ENCODE results near the gene GDF10. TPM values are rescaled to one million over a fixed set of nuclear protein-coding genes. Genes with fewer than 3 reads are reported as not detected.

Gene GDF10
- polyA plus RNA-seq, 1 donor from 2014 or later: 0.66 TPM

- Histone ChIP-seq H3K27me3 (ENCODE audit: insufficient read depth, low read depth, low read length) (no peaks in the 10 kb centered on the region), H3K27ac (ENCODE audit: low read length) (no peak overlapping the region), H3K9ac (ENCODE audit: low read length) (no peak overlapping the region), H3K4me3 (ENCODE audit: low read length) (no peak overlapping the region), H3K36me3 (ENCODE audit: insufficient read depth, low read length) (no peaks in the 10 kb centered on the region), H3K79me2 (replicated peaks; ENCODE audit: insufficient read depth, low read length) (no peaks in the 10 kb centered on the region), H2AFZ (ENCODE audit: low read depth, low read length) (no peak overlapping the region), H3K9me2 (ENCODE audit: insufficient read depth, low read length) (no peaks in the 10 kb centered on the region), H3F3A (ENCODE audit: insufficient read depth, low read length, poor library complexity, severe bottlenecking) (no peaks in the 10 kb centered on the region), H4K20me1 (ENCODE audit: insufficient read depth) (no peaks in the 10 kb centered on the region), H3K9me3 (ENCODE audit: low read length) (no peaks in the 10 kb centered on the region), H3K4me2 (ENCODE audit: low read length) (no peak overlapping the region)
- TF ChIP-seq MXI1 (conservative IDR thresholded peaks at IDR 0.05; ENCODE audit: poor library complexity, severe bottlenecking) (no peak), REST (IDR thresholded peaks at IDR 0.05; ENCODE audit: borderline replicate concordance) (no peak), CTCF (IDR thresholded peaks at IDR 0.05; ENCODE audit: poor library complexity, severe bottlenecking) (no peak), POLR2AphosphoS5 (IDR thresholded peaks at IDR 0.05) (no peak), SMC3 (conservative IDR thresholded peaks at IDR 0.05; ENCODE audit: poor library complexity) (no peak), EZH2 (IDR thresholded peaks at IDR 0.05; ENCODE audit: borderline replicate concordance, insufficient read depth, low read length, poor library complexity, severe bottlenecking) (no peak), TAF1 (IDR thresholded peaks at IDR 0.05; ENCODE audit: low read depth) (no peak), EP300 (conservative IDR thresholded peaks at IDR 0.05; ENCODE audit: poor library complexity, severe bottlenecking) (no peak), RAD21 (conservative IDR thresholded peaks at IDR 0.05) (no peak)
Measured at GRCh38 chr10:47357911-47358310, 57.9 kb downstream of the GDF10 start.

- Histone ChIP-seq H3K27ac (ENCODE audit: low read length) (no peak overlapping the region), H2AFZ (ENCODE audit: low read depth, low read length) (no peak overlapping the region), H3F3A (ENCODE audit: insufficient read depth, low read length, poor library complexity, severe bottlenecking) (no peaks in the 10 kb centered on the region), H3K9me2 (ENCODE audit: insufficient read depth, low read length) (no peaks in the 10 kb centered on the region), H3K9me3 (ENCODE audit: low read length) (no peaks in the 10 kb centered on the region), H4K20me1 (ENCODE audit: insufficient read depth) (no peaks in the 10 kb centered on the region), H3K27me3 (ENCODE audit: insufficient read depth, low read depth, low read length) (no peaks in the 10 kb centered on the region), H3K36me3 (ENCODE audit: insufficient read depth, low read length) (no peaks in the 10 kb centered on the region), H3K4me3 (ENCODE audit: low read length) (no peak overlapping the region), H3K79me2 (replicated peaks; ENCODE audit: insufficient read depth, low read length) (no peaks in the 10 kb centered on the region), H3K4me2 (ENCODE audit: low read length) (no peak overlapping the region), H3K9ac (ENCODE audit: low read length) (no peak overlapping the region)
- TF ChIP-seq TAF1 (IDR thresholded peaks at IDR 0.05; ENCODE audit: low read depth) (no peak), EP300 (conservative IDR thresholded peaks at IDR 0.05; ENCODE audit: poor library complexity, severe bottlenecking) (no peak), RAD21 (conservative IDR thresholded peaks at IDR 0.05) (no peak), REST (IDR thresholded peaks at IDR 0.05; ENCODE audit: borderline replicate concordance) (no peak), EZH2 (IDR thresholded peaks at IDR 0.05; ENCODE audit: borderline replicate concordance, insufficient read depth, low read length, poor library complexity, severe bottlenecking) (no peak), MXI1 (conservative IDR thresholded peaks at IDR 0.05; ENCODE audit: poor library complexity, severe bottlenecking) (no peak), POLR2AphosphoS5 (IDR thresholded peaks at IDR 0.05) (no peak), CTCF (IDR thresholded peaks at IDR 0.05; ENCODE audit: poor library complexity, severe bottlenecking) (no peak), SMC3 (conservative IDR thresholded peaks at IDR 0.05; ENCODE audit: poor library complexity) (no peak)
Measured at GRCh38 chr10:47358457-47358856, 58.5 kb downstream of the GDF10 start.

Data from neural cell (in vitro differentiated cells).